C4-2B (cell line): ENCODE results near the gene EPSTI1.
"Not testable (repeated sequence)": the region's sequence is repeated elsewhere in the genome, so short reads cannot be mapped to it uniquely, and the experiment has no call there.

Experiments used
- H3K27ac ChIP-seq: fragments of 450-650 bp; 2 replicates; pipeline ENCODE4 v1.5.1; 2017
- CTCF ChIP-seq: fragments of 450-650 bp; conservative IDR thresholded peaks from 2 replicates; pipeline ENCODE4 v1.5.1; 2017; ENCODE audit warnings: mild to moderate bottlenecking
- ZFX ChIP-seq: fragments of 450-650 bp; IDR thresholded peaks from 2 replicates; pipeline ENCODE4 v1.6.1; 2017

EPSTI1 gene

GRCh38 chr13:42864952-42865767 lies 126.9 kb downstream of the EPSTI1 start:
- no peak overlapping the region for H3K27ac ChIP-seq
- no peak for TF ChIP-seq CTCF

- H3K27ac ChIP-seq = not testable (repeated sequence)
Observed at GRCh38 chr13:42862370-42862769, 129.7 kb downstream of the EPSTI1 start.

- no peak for TF ChIP-seq CTCF
- no peak for TF ChIP-seq ZFX
- no peak overlapping the region for H3K27ac ChIP-seq
Observed at GRCh38 chr13:42860485-42860884, 131.6 kb downstream of the EPSTI1 start.

- H3K27ac ChIP-seq = no peak overlapping the region
- TF ChIP-seq ZFX = no peak
- no peak for TF ChIP-seq CTCF
Observed at GRCh38 chr13:42859760-42860159, 132.3 kb downstream of the EPSTI1 start.

GRCh38 chr13:42855410-42855809 lies 136.6 kb downstream of the EPSTI1 start:
- TF ChIP-seq ZFX (no peak), CTCF (no peak)
- H3K27ac ChIP-seq = peak overlapping the region; percentile 77

- no peak overlapping the region for H3K27ac ChIP-seq
- no peak for TF ChIP-seq CTCF
- TF ChIP-seq ZFX = no peak
Observed at GRCh38 chr13:42852136-42852535, 139.9 kb downstream of the EPSTI1 start.

- TF ChIP-seq ZFX = no peak
- no peak for TF ChIP-seq CTCF
Observed at GRCh38 chr13:42849200-42849599, 142.8 kb downstream of the EPSTI1 start.

More at GRCh38 chr13:42849200-42849599, 142.8 kb downstream of the EPSTI1 start:
- H3K27ac ChIP-seq = no peak overlapping the region
